GM21786 (cell line): Measurements from ENCODE around the gene PJVK.

Experiments used
- ATAC-seq: cut with Tn5 transposase; IDR thresholded peaks from one replicate; pipeline ENCODE4 v1.9.1; 2021; ENCODE audit not compliant: unreplicated experiment

PJVK gene

GRCh38 chr2:178480227-178481181 lies 29.3 kb downstream of the PJVK start, which contains the start of gene PLEKHA3:
Gene PLEKHA3 (plus strand): TSS chr2:178480457. CDS start chr2:178480870, 413 bp downstream.
- peak; percentile 62 for ATAC-seq

- peak; percentile 36 for ATAC-seq
These were observed 31.3 kb downstream of the PJVK start for GRCh38 chr2:178482437-178482836.

GRCh38 chr2:178484245-178485041 lies 33.3 kb downstream of the PJVK start:
- no peak for ATAC-seq

- no peak for ATAC-seq
These were observed 34.2 kb downstream of the PJVK start for GRCh38 chr2:178485356-178485755.

- ATAC-seq, result no peak
These were observed 40.4 kb downstream of the PJVK start for GRCh38 chr2:178491612-178492011.

GRCh38 chr2:178496049-178496448 lies 44.9 kb downstream of the PJVK start:
- no peak for ATAC-seq

GRCh38 chr2:178498137-178498536 lies 47.0 kb downstream of the PJVK start:
- ATAC-seq, result no peak

- ATAC-seq, result no peak
These were observed 48.5 kb downstream of the PJVK start for GRCh38 chr2:178499640-178500039.

- ATAC-seq, result no peak
These were observed 51.6 kb downstream of the PJVK start for GRCh38 chr2:178502751-178503150.

GRCh38 chr2:178506101-178506500 lies 54.9 kb downstream of the PJVK start:
- ATAC-seq, result no peak

GRCh38 chr2:178506524-178506923 lies 55.3 kb downstream of the PJVK start:
- no peak for ATAC-seq

GRCh38 chr2:178506949-178507348 lies 55.8 kb downstream of the PJVK start:
- no peak for ATAC-seq

- no peak for ATAC-seq
These were observed 57.5 kb downstream of the PJVK start for GRCh38 chr2:178508646-178509045.

- no peak for ATAC-seq
These were observed 59.2 kb downstream of the PJVK start for GRCh38 chr2:178510384-178510783.
